SKM-1 (cell line): ENCODE measurements around the gene GPR101.

Experiments
- DNase-seq: peaks from one replicate; lab custom pipeline; 2025; ENCODE audit not compliant: unreplicated experiment; lab: John Stamatoyannopoulos, UW

GPR101 gene, protein sequence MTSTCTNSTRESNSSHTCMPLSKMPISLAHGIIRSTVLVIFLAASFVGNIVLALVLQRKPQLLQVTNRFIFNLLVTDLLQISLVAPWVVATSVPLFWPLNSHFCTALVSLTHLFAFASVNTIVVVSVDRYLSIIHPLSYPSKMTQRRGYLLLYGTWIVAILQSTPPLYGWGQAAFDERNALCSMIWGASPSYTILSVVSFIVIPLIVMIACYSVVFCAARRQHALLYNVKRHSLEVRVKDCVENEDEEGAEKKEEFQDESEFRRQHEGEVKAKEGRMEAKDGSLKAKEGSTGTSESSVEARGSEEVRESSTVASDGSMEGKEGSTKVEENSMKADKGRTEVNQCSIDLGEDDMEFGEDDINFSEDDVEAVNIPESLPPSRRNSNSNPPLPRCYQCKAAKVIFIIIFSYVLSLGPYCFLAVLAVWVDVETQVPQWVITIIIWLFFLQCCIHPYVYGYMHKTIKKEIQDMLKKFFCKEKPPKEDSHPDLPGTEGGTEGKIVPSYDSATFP

DNA sequence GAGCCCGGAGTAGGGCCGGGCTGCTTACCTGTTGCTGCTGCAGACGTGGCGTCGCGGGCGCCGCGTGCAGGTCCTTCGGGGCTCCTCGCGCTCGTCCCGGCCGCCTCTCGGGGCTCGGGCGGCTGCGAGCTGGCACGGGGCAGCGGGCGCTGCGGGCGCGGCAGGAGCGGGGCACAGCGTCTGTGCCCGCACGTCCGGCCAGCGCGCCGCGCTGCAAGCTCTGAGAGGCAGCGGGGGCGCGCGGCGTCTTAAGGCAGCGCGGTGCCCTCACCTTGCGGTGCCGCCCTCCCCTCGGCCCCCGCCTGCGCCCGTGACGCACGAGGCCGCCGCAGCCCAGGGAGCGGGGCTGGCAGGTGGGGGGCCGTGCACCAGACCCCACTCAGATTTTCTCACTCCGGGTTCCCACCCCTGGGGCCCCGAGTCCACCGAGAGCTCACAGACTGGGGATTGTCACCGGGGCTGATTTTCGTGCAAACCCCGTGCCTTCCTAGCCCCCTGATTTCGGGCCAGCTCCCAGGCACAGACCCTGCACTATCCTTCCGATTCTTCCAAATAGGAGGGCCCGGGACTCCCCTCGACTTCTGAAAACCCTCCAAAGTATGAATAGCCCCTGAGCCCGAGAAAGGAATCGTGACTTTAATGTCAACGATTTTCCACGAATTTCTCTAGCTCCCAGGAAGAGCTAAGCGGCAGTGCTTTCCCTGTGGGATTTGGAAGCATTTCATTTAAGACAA is at the start of gene GPR101:
Gene GPR101 (minus strand): TSS at position 222 of the 734 bp plus-strand sequence. CDS start 2,321 bp downstream, outside the sequence.
- no peak for DNase-seq

DNA sequence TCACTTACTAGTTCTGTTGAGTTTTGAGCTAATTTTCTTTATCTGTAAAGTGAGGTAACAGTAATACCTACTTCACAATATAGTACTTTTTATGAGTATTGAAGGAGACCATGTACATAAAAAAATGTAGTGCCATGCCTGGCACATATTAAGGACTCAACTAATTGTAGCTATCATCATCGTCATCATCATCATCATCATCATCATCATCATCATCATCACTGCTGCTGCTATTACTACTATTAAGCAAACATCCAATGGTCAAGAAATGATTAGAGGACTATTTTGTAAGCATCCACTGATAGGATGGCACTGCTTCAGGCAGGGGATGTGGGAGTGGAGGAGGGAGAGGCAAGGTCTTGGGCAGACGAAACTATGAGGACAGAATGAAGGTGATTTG is 47.4 kb upstream of the GPR101 start:
- no peak for DNase-seq

DNA sequence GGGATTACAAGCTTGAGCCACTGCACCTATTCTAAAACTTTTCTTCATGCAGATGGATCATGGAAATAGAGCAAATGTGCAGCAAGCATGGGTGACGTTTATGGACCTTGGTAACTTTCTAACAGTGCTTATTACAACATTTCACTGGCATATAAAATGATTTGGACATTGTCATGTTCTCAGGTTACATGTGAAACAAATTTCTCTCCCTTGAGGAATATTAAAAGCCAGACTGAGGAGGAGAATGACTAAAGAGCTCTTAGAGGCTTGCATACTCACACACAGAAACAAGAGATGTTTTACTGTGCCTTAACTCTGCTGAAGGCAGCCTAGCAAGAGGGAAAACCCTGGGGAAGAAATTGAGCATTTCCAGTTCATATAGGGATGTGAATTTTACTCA is 38.6 kb upstream of the GPR101 start:
- DNase-seq = no peak

DNA sequence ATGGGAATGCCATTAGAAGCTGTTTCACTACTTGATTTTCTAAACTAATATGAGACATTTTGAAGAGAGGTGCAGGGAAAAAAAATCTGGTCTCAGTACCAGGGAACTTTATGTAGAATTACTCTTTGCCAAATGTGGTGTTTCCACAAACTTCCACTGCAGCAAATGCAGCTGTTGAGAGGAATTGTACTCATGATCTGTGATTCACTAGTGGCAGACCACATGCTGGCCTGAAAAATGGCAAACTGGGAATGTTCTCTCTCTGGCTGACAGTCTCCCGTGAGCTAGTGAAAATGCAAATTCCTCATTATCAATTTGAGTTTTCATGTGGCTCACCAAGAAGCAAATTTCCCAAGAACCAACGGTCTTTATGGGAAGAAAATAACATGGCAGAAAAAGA is 37.8 kb upstream of the GPR101 start:
- DNase-seq = no peak

DNA sequence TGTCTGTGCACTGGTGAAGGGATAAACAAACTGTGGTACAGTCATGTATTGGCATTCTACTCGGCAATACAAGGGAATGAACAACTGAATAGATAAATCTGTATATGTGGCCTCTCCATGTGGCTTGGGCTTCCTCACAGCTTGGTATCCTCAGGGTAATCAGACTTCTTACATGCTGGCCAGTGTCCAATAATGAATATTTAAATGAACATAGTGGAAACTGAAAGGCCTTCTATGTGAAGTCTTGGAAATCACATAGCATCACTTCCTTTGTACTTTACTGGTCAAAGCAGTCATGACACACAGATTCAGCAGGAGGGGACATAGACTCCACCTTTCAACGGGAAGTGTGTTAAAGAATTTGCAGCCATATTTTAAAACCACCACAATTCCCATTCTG is 33.4 kb upstream of the GPR101 start:
- DNase-seq = no peak

DNA sequence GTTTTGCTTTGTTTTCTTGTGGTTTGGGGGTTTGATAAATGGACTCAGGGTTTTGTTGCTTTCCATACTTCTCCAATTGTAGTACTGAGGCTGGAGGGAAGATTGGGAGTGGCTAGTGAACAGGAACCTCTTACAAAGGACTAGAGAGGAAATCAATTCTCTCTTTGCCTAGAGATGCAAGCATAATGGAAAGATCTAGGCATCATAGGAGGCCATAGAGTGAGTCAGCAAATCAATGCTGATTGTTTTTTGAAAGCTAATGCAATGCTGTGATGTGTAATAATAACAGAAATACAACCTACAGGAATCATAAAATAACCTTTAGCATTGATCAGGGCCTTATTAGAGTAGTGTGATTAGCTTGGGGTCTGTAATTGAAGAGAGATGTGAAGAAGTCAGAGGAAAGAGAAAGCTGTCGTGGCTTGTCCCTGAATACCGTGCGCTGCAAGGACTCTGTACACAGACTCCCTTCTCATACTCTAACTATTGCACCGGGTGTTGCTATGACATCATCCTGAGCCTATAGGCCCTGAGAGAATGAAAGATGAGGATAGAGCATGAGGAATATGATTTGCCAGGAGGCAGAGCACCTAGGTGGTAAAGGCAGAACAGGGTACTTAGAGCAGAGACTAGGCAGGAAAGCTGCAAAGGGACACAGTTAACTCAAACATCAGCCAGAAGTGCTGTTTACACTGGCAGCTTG is 29.3 kb upstream of the GPR101 start:
- no peak for DNase-seq

DNA sequence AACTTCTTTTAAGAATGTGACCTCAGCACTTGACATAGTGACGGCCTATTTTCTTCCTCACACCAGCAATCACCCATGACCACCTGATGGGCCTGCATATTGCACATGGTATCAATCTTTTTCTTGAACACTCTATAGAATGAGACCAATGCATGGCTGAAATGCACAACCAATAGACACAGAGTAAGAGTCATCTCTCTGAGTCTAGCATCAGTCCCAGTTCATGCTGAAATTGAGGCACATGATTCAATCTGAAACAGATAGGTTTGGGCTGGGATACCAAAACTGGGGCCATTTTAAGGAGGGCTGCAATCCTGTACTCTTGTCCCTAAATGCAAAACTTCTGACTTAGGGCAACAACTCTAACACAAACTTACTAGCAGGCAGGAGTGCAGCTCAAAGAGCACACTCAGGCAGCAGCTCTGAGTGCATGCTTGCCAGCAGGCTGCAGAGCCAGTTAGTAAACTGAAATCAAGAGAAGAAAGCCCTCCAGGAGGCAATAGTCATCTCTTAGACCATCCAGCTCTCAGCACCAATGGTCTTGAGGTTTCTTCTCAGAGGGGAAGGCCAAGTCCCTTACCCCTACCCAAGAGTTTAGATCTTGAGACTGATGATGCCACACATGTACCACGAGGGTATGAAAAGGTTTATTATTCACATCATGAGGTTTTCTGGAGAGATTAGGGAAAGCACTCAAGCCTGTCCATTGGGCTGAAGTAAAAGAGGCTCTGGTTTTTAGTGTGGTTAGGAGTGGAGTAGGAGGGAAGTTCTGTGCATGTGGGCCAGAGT is 24.7 kb upstream of the GPR101 start:
- no peak for DNase-seq

DNA sequence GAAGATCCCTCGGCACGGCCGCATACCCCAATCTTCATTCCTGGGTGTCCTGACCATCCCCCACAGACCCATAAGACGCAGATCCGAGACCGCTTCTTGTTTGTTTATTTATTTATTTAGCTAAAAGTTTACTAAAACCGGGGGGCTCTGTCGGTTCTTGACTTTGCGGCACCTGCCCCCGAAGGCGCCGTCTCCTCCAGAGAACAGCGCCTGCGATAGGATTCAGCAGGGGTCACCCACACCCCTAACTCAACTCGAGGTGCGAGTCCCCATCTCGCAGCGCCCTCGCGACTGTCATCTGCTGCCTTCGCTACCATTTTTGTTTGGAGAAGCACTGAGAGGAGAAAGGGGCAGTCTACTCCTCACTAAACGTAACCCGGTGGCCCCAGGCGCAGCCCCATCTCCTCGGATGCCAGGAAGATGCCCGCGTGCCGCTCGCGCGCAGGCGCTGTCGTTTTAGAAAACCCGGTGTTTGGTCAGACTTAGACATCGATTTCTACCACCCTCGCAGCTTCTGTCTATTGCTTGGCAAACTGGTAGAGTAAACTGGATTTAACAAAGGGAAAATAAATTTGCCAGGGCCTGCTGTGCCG is 18.9 kb upstream of the GPR101 start:
- no peak for DNase-seq

DNA sequence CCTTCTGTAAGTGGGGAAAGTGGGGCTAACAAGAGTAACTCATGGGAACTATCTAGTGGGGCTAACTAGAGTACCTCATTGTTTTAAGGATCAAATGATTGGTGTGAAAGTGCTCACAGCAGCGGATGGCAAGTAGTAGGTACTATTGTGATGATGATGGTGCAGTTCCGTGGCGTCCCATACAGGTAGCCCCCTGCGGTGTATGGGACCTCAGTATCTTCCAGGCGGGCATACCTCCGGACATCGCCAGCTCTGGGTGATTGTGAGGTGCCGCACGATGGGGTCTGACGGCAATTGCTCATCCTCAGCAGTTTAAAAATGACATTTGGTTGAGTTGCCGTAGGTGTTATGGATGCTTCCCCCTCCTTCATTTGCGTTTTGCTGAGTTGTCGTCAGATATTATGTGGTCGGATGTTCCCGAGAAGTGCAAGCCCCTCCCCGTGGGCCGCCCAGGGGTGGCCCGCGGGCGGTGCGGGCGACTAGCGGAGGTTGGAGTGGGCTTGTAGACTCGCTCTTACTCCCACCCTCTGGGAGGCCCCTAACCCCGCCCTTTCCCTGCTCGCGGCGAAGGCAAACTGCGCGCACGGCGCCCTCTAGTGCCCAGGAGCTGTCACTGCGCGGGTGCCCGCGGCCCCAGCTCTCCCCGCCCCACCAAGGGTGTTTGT is 18.3 kb upstream of the GPR101 start:
- DNase-seq = no peak

DNA sequence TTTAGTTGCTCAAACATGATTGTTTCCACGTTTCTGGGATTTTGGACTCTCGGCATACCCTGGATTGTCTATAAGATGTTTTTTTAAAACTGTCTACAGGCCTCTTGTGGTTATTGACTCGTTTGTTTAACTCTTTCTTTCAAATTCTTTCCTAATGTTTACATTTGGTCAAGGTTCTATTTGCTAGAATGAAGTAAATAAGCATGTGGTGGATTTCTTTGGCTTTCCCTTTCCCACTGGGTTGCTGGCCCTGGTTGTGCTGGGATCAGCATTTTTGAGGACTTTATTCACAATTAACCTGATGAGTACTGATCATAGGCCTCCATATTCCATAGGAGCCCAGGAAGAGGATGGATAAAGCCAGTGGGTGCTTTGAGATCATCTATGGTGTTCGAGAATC is 11.1 kb upstream of the GPR101 start:
- no peak for DNase-seq

DNA sequence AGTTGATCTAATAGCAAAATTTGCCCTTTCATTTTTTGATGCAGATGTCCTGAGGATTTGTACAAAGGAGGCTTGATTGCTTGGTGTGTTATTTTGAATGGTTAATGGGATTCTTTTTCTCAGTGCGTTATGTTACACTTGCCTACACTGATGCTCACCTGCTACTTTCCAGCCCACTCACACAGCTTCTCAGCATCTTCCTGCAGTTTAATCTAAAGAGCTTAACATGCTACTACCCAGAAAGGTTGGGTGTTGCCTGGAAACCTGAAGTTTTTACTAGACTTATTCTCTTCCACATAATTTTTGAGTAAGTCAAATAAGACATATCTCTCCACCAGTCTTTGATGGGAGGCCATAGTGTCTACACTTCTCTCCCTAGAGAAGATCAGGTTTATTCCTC is 9.9 kb upstream of the GPR101 start:
- no peak for DNase-seq

DNA sequence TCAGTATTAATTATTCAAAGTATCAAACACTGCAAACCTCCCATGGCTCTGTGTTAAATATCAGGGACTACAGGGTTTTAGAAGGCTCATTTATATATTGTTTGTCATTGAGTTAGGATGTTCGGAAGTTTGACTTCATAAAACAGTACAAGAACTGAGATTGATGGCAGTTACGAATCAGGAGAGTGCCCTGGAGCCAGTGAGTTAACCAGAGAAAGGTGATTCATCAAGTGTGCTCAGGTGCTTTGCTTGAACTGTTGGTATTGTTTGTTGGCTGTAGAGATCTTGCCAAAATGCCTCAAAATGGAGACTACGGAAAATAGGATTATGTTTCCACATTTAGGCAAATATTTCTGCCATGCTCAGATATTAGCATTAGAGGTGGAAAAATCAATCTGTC is 7.5 kb upstream of the GPR101 start:
- DNase-seq = no peak

DNA sequence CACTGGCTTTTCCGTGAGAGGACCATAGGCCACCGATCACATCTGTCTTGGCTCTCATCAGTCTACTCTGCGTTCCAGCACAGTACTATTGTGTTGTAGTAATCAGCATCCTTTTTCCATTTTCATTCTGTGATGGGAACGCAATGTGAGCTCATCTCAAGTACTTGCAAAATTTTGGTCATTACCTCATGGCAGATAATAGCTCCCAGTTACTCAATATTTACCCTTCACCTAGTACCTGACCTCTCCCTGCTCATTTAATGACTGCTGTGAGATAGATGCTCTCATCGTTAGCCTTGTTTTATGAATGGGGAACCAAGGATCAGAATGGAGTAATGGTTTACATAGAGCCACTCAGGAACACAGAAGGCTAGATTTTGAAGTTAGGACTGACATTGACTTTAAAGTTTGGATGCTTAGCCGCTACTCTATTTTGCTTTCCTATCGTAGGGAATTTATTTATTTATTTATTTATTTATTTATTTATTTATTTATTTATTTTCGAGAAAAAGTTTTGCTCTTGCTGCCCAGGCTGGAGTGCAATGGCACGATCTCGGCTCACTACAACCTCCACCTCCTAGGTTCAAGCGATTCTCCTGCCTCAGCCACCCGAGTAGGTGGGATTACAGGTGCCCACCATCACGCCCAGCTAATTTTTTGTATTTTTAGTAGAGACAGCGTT is 6.5 kb upstream of the GPR101 start:
- DNase-seq = no peak

DNA sequence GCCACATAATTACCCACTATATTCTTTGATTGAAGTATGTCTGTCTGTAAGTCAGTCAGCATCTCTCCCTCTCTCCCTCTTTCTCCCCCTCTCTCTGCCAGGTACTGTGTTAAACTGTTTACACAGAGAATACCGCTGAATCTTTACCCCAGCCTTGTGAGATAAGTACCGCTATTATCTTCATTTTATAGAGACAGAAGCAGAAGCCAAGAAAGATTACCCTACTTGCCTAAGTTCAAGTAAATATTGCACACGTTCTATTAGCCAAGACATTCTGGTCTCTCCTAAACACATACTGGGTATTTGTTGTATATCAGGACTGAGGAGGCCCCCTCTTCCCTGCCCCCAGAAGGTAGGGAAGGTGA is 695 bp upstream of the GPR101 start:
- no peak for DNase-seq

DNA sequence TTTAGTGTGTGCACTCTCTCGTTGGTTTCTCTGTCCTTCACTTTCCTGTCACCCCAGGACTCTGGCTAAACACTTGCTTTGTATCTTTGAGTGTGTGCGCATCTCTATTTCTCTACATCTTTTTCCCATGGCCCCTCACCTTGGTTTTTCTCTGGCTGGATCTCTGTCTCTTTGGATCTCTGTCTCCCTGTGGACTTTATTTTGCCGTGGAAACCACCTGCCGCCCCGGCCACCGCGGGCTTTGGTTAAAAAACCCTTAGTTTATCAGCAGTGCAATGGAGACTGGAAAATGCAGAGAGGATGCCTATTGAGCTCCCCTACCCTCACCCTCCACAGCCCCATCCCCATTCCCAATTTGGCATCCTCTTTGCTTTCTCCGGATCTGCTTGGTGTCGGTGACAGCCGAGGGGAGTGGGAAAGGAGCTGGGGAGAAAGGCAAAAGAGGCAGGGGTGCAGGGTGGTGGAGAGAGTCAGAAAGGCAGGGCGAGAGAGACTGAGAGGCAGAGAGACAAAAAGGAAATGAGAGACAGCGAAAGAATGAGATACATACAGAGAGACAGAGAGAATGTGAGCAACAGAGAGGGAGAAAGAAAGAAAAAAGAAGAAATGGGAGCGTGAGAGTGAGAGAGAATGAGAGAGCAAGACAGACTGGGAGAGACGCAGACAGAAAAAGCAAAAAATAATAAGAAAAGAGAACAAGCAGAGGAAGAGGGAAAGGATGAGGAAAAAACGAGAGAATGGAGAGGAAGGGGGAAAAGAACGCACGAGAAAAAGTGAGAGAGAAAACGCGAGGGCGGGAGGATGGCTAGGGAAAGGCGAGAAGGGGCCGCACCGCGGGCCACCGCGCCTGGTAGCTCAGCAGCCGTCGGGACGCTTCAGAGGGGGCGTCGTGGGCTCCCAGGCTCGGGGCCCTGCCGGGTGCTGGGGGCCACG is 688 bp downstream of the GPR101 start:
- no peak for DNase-seq

DNA sequence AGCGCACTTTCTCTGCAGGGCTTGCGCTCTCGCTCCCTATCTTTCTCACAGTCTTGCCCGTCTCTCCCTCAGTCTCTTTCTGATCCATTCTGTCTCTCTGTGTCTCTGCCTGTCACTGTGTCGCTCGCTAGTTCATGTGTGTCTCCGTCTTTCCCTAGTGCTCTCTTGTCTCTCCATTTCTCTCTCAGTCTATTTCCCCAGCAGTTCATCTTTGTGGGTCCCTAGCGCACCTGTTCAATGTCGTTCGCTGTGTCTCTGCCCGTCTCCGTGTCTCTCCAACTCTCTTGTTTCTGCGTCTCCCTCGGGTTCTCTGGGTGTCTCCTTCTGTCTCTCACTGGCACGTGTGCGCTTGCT is 1.5 kb downstream of the GPR101 start:
- no peak for DNase-seq

DNA sequence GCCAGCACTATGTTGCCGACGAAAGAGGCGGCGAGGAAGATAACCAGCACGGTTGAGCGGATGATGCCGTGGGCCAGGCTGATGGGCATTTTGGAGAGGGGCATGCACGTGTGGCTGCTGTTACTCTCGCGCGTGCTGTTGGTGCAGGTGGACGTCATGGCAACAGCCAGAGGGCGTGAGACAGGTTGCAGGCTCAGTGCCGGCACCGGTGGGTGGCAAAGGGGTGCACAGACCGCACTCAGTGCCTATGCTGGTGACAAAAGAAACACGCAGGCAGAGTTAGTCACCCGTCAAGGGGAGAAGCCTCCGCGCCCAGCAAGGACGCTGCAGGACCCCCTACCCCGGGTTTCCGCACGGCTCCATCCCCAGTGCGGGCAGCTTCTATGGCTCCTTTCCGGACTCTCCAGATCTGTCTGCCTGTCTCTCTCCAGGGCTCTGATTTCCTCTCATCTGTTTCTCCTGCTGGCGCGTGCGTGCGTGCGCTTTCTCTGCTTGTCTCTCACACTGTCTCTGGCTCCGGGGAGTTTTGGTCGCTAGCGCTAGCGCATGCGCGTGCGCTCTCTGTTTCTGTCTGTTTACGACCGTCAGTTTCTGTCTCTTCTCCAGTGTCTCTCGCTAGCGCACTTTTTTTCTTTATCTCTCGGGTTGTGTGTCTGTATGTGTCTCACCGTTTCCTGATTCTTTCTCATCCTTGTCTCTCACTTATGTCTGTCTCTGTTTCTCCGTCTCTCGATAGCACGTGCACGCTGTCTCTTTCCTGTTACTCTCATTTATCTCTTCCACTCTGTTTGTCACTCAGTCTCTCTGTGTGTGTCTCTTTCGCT is 2.1 kb downstream of the GPR101 start:
- DNase-seq = no peak

DNA sequence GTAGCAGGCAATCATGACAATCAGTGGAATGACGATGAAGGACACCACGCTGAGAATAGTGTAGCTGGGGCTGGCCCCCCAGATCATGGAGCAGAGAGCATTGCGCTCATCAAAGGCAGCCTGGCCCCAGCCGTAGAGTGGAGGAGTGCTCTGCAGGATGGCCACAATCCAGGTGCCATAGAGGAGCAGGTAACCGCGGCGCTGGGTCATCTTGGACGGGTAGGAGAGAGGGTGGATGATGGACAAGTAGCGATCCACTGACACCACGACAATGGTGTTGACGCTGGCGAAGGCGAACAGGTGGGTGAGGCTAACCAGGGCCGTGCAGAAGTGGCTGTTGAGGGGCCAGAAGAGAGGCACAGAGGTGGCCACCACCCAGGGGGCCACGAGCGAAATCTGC is 2.8 kb downstream of the GPR101 start:
- no peak for DNase-seq
